Measurements from ENCODE around the gene FBXO38.

FBXO38 gene

GRCh38 chr5:148408092-148408491 lies 24.3 kb downstream of the FBXO38 start:
- DNase-seq (ENCODE audit: low read depth), result no peak
- no peak overlapping the region for H3K4me3 ChIP-seq (ENCODE audit: low read depth, low read length)
- no peak for TF ChIP-seq CTCF (conservative IDR thresholded peaks at IDR 0.05; ENCODE audit: low read depth, low read length)

DNA sequence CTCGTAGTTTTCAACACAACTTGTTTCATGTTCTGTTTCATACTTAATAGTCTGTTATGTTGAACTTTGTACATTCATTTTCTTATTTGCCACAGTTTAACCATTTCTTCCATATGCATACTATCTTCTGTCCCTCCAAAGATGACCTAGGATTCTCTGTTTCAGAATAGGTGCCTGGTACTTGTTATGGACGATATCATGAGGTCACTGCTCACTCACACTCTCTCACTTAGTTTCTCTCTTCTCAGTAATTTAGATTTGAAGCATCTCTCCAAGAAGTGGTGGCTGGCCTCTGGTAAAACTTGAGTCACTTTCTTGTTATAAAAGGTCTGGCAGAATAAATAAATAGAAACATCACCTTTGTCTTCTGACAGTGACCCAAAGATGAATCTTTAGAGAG lies 28.4 kb downstream of the FBXO38 start:
- no peak for TF ChIP-seq CTCF (conservative IDR thresholded peaks at IDR 0.05; ENCODE audit: low read depth, low read length)
- DNase-seq (ENCODE audit: low read depth), result no peak
- no peak overlapping the region for H3K4me3 ChIP-seq (ENCODE audit: low read depth, low read length)

- DNase-seq (ENCODE audit: low read depth), result no peak
- H3K4me3 ChIP-seq (ENCODE audit: low read depth, low read length), result no peak overlapping the region
- no peak for TF ChIP-seq CTCF (conservative IDR thresholded peaks at IDR 0.05; ENCODE audit: low read depth, low read length)
Measured at GRCh38 chr5:148414833-148415232, 31.1 kb downstream of the FBXO38 start.

GRCh38 chr5:148416416-148416815 lies 32.7 kb downstream of the FBXO38 start:
- DNase-seq (ENCODE audit: low read depth), result no peak
- no peak for TF ChIP-seq CTCF (conservative IDR thresholded peaks at IDR 0.05; ENCODE audit: low read depth, low read length)
- no peak overlapping the region for H3K4me3 ChIP-seq (ENCODE audit: low read depth, low read length)

DNA sequence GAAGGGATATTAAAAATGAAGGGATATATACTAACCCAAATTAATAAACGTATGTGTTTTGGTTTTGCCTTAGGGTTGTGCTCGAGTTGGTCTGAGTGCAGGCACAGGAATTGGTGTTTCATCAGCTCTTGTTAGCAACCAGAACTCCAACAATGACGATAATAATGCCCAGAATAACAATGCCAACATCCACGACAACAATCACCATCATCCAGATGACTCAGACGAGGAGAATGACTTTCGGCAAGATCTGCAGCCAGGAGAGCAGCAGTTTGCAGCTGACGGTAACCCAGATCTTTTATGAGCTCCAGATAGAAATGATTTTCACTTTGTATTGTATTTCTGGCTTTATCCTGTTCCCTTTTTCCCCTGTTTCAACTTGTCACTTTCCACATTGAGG lies 33.2 kb downstream of the FBXO38 start:
- TF ChIP-seq CTCF (conservative IDR thresholded peaks at IDR 0.05; ENCODE audit: low read depth, low read length), result no peak
- H3K4me3 ChIP-seq (ENCODE audit: low read depth, low read length), result no peak overlapping the region
- DNase-seq (ENCODE audit: low read depth), result no peak

DNA sequence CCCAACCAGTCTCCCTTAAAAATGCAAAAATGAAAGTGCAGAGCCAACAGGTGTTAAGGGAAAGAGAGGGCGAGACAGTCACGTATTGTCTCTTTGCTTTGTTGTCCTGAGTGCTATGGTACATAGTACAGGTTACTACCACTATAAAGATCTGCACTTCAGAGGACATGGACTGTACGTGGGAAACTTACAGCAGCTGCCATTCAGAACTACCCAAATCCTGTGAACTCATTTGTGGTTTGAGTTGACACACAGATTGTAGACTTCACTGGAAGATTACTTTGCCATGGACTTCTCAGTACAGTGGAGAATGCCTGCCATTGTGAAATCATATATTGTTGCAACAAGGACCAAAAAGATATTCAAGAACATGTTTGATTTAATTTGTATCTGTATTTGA lies 34.8 kb downstream of the FBXO38 start:
- peak; percentile 15 for DNase-seq (ENCODE audit: low read depth)
- no peak for TF ChIP-seq CTCF (conservative IDR thresholded peaks at IDR 0.05; ENCODE audit: low read depth, low read length)
- no peak overlapping the region for H3K4me3 ChIP-seq (ENCODE audit: low read depth, low read length)

- no peak overlapping the region for H3K4me3 ChIP-seq (ENCODE audit: low read depth, low read length)
- DNase-seq (ENCODE audit: low read depth), result no peak
- no peak for TF ChIP-seq CTCF (conservative IDR thresholded peaks at IDR 0.05; ENCODE audit: low read depth, low read length)
Measured at GRCh38 chr5:148421661-148422060, 37.9 kb downstream of the FBXO38 start.

Measured in choroid plexus epithelial cell (primary cell).